GM06990 (cell line): ENCODE data around the gene CCDC17.

Experiments
- DNase-seq: peaks from one replicate; pipeline ENCODE4 v3.0.0-alpha.2; 2011; ENCODE audit not compliant: insufficient read length; ENCODE audit errors: extremely low read depth
- H3K27me3 ChIP-seq: replicated peaks from 2 replicates; pipeline ENCODE4 v1.6.0; 2011; ENCODE audit warnings: low read length; ENCODE audit not compliant: control insufficient read depth, insufficient read depth
- H3K36me3 ChIP-seq: 2 replicates; pipeline ENCODE4 v1.5.1; 2011; ENCODE audit warnings: low read length; ENCODE audit not compliant: control insufficient read depth, insufficient read depth
- H3K4me3 ChIP-seq: replicated peaks from 2 replicates; pipeline ENCODE4 v1.5.1; 2011; ENCODE audit warnings: low read depth, mild to moderate bottlenecking, control low read depth, low read length
- TF ChIP-seq, protein P1 (sequence below): IDR thresholded peaks from 2 replicates; pipeline ENCODE4 v1.5.1; 2011; ENCODE audit warnings: low read length, control low read depth, mild to moderate bottlenecking, inconsistent platforms; ENCODE audit not compliant: insufficient read depth, poor library complexity, severe bottlenecking

Gene CCDC17

DNA sequence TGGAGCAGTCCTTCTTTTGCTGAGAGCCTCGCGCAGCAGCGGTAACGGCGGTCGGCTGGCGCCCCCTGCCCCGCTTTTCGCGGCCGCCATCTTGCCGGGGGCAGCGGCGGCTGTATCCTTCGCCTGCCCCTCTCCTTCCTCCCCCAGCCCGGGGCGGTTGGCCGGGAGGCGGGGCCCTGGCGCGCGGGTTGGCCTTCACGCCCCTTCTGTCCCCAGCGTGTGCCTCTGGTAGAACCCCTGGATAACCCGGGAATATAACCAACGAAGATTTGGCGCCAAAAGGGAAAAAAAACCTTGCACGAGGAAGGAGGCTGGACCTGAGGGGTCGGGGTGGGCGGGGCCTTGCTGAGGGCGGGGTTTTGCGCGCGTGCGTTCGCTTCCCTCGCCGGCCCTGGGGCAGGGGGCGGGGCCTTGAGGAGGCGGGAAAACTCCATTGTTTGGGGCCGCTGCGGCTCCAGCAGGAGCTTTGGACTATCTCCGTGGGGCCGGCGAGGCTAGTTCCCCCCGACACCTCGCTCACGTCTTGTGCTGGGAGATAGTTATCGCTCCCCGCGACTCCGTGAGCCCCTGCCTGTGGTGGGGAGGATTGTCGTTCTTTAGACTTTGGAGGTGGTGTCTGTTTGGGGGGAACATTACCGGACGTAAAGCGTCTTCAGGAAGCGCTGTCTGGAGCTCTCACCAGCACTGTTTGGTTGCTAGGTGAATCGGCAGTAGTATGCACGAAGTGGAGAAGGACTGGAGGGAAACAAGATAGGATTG is 39.3 kb downstream of the CCDC17 start:
- Histone ChIP-seq H3K36me3 (no peaks in the 10 kb centered on the region), H3K27me3 (no peaks in the 10 kb centered on the region), H3K4me3 (peak overlapping the region; percentile 88)
- TF ChIP-seq, protein P1, sequence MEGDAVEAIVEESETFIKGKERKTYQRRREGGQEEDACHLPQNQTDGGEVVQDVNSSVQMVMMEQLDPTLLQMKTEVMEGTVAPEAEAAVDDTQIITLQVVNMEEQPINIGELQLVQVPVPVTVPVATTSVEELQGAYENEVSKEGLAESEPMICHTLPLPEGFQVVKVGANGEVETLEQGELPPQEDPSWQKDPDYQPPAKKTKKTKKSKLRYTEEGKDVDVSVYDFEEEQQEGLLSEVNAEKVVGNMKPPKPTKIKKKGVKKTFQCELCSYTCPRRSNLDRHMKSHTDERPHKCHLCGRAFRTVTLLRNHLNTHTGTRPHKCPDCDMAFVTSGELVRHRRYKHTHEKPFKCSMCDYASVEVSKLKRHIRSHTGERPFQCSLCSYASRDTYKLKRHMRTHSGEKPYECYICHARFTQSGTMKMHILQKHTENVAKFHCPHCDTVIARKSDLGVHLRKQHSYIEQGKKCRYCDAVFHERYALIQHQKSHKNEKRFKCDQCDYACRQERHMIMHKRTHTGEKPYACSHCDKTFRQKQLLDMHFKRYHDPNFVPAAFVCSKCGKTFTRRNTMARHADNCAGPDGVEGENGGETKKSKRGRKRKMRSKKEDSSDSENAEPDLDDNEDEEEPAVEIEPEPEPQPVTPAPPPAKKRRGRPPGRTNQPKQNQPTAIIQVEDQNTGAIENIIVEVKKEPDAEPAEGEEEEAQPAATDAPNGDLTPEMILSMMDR: peak; percentile 6
- DNase-seq: peak; percentile 90

DNA sequence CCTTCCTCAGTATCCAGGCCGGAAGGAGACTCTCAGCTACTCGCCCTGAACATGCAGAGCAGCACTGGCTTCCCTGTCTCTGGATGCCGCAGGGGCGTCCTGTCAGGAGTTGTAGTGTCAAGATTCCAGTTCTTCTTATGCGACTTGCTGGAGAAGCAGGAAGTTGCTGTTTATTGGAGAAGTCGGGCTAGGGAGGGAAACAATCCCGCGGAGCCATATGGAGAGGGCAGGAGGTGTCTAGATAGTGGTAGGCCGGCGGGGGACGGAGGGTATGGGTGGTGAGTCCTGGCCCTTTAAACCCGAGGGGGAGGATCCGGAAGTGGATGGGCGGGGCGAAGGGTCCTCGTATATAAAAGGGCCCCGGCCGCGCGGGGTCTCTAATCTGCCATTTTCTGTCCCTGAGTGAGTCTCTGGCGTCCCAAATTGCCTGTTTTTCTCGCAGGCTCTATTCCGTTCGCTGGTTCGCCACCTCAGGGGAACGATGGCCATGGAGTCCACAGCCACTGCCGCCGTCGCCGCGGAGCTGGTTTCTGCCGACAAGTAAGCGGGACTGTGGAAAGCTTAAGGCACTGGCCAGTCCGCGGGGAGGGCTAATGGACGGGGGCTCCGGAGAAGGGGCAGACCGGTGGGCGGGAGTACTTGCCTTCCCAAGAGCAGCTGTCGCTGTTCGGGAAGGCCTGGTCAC is 40.0 kb downstream of the CCDC17 start, which contains the start of gene NASP:
Gene NASP, plus strand, starts transcription at position 376 of the 685 bp plus-strand sequence. Its CDS starts 106 bp downstream, at position 482.
- TF ChIP-seq, protein P1: no peak
- Histone ChIP-seq H3K36me3 (no peaks in the 10 kb centered on the region), H3K4me3 (peak within 1 kb of the TSS; percentile 88), H3K27me3 (no peaks in the 10 kb centered on the region)
- peak; percentile 91 for DNase-seq

DNA sequence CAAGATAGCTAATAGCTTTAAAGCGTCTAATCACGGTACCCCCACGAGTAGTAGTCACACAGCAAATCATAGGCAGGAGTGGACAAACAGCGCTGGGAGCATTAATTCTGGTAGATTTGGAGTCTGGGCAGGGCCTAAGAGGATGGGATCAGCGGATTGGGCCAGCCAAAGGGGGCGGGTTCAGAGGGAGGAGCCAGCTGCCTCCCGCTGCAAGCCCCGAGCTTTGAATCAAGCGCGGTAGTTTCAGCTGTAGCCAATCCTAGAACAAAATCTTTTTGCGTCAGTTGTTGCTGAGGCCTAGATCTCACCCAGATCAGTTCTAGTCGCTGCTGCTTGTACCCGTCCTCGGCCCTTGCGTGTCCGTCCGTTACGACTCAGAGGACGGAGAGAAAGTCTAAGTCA is 40.6 kb downstream of the CCDC17 start:
- Histone ChIP-seq H3K36me3 (no peaks in the 10 kb centered on the region), H3K27me3 (no peaks in the 10 kb centered on the region), H3K4me3 (peak overlapping the region; percentile 88)
- TF ChIP-seq, protein P1: no peak
- DNase-seq: peak; percentile 95

DNA sequence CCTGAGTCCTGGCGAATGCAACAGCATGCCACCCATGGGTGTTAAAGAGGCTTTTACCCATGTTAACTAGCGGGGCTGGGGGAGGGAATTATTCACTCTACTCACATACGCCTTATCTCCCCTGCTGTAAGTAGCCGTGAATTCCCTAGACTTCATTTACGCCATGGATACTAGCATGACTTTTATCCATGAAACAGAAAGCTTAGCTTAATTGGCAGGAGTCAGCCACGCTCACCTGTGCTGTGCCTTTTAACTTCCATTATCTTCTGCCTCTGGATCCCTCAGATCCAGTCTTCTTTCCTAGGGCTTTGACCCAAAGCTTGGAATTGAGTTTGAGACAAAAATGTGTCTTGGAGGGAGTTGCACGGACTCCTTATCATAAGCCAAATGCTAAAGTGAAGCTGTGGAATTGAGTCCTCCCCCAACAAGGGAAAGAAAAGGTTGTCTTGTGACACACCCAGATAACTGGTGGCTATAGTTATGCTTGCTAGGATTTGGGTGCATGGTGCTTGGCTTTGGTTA is 49.7 kb downstream of the CCDC17 start:
- DNase-seq: no peak
- TF ChIP-seq, protein P1: no peak
- Histone ChIP-seq H3K4me3 (no peak overlapping the region), H3K27me3 (no peaks in the 10 kb centered on the region), H3K36me3 (peaks cover 11% of the 10 kb centered on the region)

DNA sequence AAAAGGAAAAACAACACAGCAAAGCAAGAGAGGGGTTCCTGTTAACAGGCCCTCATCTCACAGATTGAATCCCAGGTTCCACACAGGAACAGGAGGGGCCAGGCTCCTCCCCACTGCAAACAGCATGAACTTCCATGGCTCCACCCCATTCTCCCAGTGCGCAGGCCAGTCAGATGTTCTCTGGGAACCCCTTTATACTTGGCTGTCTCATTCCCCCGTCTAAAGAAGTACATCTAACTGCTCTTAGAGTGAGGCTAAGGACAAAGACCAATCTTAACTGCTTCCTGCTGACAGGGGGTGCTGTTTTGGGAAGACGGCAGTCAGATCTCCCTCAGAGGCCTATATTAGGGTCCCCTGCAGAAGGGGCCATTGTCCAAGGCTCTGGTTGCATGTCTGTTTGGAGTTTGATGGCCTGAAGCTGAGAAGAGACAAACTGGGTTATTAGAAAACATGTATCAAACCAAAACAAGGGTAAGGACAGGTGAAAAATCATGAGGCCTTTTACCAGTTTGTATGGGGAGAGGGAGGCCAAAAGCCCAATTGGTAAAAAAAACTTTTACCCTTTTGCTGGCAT is 50.5 kb downstream of the CCDC17 start:
- Histone ChIP-seq H3K36me3 (peaks cover 18% of the 10 kb centered on the region), H3K27me3 (no peaks in the 10 kb centered on the region), H3K4me3 (no peak overlapping the region)
- no peak for DNase-seq
- TF ChIP-seq, protein P1: peak; percentile 23
